Aorta (tissue), 5 donors: Measurements from ENCODE around the gene SFT2D1. TPM values are rescaled to one million over a fixed set of nuclear protein-coding genes. Genes with fewer than 3 reads are reported as not detected.

Experiments
- ATAC-seq: fragments of 200-7000 bp; cut with Tn5 transposase; one replicate; pipeline ENCODE4 v1.9.1; 2022; ENCODE audit warnings: moderate library complexity; ENCODE audit not compliant: low FRiP score
- DNase-seq, 2 donors: peaks; one replicate each; pipeline ENCODE4 v3.0.0-alpha.2; 2020
- H3K27ac ChIP-seq, 2 donors: one replicate each; pipeline ENCODE4 v1.5.1; 2013; ENCODE audit warnings: low read length in 2 of 2, mild to moderate bottlenecking in 2 of 2, moderate library complexity in 2 of 2, control low read depth in 1 of 2, inconsistent platforms in 1 of 2, low read depth in 1 of 2
- H3K27me3 ChIP-seq, 2 donors: one replicate each; pipeline ENCODE4 v1.6.1; 2013; ENCODE audit warnings: control low read depth in 1 of 2, low read length in 1 of 2, mild to moderate bottlenecking in 1 of 2, moderate library complexity in 1 of 2; ENCODE audit not compliant: insufficient read depth in 2 of 2, control insufficient read depth in 1 of 2
- H3K36me3 ChIP-seq, 2 donors: one replicate each; pipeline ENCODE4 v1.6.1; 2013; ENCODE audit warnings: control low read depth in 1 of 2, low read length in 1 of 2, mild to moderate bottlenecking in 1 of 2; ENCODE audit not compliant: insufficient read depth in 2 of 2, control insufficient read depth in 1 of 2
- H3K4me1 ChIP-seq, 2 donors: one replicate each; pipeline ENCODE4 v1.6.1; 2013; ENCODE audit warnings: low read length in 2 of 2, control low read depth in 1 of 2, mild to moderate bottlenecking in 1 of 2, moderate library complexity in 1 of 2; ENCODE audit not compliant: insufficient read depth in 2 of 2, control insufficient read depth in 1 of 2
- H3K4me3 ChIP-seq, 2 donors: one replicate each; pipeline ENCODE4 v1.5.1; 2013; ENCODE audit warnings: low read length in 2 of 2, control low read depth in 1 of 2, mild to moderate bottlenecking in 1 of 2
- H3K9me3 ChIP-seq: one replicate; pipeline ENCODE4 v1.6.1; 2013; ENCODE audit warnings: mild to moderate bottlenecking, low read length; ENCODE audit not compliant: control insufficient read depth
- WGBS, 2 donors: extraction: QIAGEN DNeasy Blood & Tissue Kit; methylation state at CpG; one replicate each; pipeline ENCODE4 v1.1.7; 2013; 5-methylcytosine and 5-hydroxymethylcytosine counted together
- intact Hi-C, 2 donors: fragments of 100-400 bp; cut with DNase I; formaldehyde crosslinking; loops; one replicate each; pipeline versions ENCODE4 v1.14.2 to v1.15.0; 2022
- polyA plus RNA-seq, 2 donors: library from polyadenylated mRNA; stranded (reverse); fragments of 200-250 nt; gene quantifications; one replicate each; pipeline ENCODE4 v1.2.3, GENCODE V29; 2013
- total RNA-seq, 2 donors: library from RNA; stranded (reverse); fragmentation: NEBNext Ultra II Directional; extraction: Animal tissue kit (Norgen Biotek cat#: 25700); gene quantifications; one replicate each; pipeline ENCODE4 v1.2.1, GENCODE V29; 2021
- donor health status: healthy with polysubstance abuse.
- donor health status: Bipolar disorder and iron deficiency.
- donor health status: DM: no; HTN: no; CAD: no.
- donor health status: DM: no; HTN: no; CAD: no.
- donor health status: DM: yes; HTN: yes; CAD: no.

The SFT2D1 gene
- total and polyA plus RNA-seq, 4 donors: 36.5 to 53.5 (median 37.2) TPM

DNA sequence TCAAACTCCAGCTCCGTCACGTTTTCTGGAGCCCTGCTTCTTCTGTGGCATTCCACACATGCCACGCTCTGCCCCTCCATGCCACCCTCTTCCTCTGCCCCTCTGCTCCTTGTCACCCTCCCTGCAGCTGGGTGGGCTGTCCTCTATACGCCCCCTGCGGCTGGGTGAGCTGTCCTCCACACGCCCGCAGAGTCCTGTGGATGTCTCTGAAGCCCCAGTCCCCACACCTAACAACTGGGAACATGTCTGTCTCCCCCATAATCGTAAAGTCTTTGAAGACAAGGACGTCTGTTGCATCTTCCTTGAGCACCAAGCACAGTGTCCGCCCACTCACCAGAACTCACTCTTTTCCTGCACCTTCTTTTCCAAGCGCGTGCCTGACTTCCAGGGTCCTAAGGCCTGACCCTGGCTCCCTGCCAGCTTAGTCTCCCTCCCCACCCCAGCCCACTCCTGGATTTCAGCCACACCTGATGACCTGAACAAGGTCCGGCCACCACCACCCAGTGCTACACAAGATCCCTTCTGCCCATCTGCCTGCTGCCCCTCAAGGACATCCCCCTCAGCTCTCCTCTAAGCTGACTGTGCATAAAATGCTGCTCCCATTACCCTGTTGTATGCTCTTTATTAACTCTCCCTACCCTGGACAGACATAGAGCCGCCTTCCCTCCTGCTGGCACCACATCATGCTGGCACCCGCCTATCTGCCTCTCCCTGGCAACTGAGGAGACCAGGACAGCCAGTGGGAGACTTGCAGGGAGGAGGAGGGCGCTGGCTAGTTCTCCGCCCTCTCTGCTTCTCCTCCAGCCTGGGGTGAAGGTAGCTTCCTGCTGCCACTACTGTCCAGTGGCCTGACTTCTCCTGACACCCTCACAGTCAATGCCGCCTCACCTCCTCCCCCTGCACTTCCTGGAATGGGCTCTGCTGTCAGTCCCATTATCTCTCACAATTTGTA is 23.4 kb downstream of the SFT2D1 start:
- WGBS, 2 donors: 76 to 77% methylated on average over 18 of the region's 18 CpGs
- Histone ChIP-seq H3K4me3 (no peak overlapping the region), H3K27me3 (no peaks in the 10 kb centered on the region), H3K4me1 (no peaks in the 10 kb centered on the region), H3K9me3 (no peaks in the 10 kb centered on the region), H3K27ac (no peak overlapping the region), H3K36me3 (peaks cover 5 to 11% of the 10 kb centered on the region in 2 donors)
- DNase-seq (no peak), ATAC-seq (no peak)
- intact Hi-C loops: no loop called here

DNA sequence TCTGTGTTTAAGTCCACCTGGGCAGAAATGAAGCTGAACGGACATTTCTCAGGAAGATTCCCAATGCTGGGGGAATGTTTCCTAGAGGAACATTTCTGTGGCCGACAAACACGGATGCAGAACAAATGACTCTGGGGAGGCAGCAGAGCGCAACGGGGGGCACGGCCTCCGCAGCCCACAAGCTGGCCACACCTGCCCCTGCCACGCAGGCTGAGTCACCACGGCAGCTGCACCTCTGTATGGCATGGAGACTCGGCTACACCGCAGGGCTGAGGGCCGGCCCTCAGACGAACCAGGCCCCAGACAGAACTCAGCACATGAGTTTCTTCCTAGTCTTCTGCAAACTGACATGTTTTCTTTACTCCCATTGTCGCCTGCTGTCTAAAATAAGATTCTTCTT is 24.1 kb downstream of the SFT2D1 start:
- ATAC-seq (peak; percentile 38), DNase-seq (no peak)
- Histone ChIP-seq H3K4me3 (no peak overlapping the region), H3K4me1 (no peaks in the 10 kb centered on the region), H3K9me3 (no peaks in the 10 kb centered on the region), H3K36me3 (peaks cover 5 to 6% of the 10 kb centered on the region in 2 donors), H3K27me3 (no peaks in the 10 kb centered on the region), H3K27ac (no peak overlapping the region)
- 83 to 85% methylated on average over 14 of the region's 14 CpGs for WGBS, 2 donors
- intact Hi-C loops: no loop called here

DNA sequence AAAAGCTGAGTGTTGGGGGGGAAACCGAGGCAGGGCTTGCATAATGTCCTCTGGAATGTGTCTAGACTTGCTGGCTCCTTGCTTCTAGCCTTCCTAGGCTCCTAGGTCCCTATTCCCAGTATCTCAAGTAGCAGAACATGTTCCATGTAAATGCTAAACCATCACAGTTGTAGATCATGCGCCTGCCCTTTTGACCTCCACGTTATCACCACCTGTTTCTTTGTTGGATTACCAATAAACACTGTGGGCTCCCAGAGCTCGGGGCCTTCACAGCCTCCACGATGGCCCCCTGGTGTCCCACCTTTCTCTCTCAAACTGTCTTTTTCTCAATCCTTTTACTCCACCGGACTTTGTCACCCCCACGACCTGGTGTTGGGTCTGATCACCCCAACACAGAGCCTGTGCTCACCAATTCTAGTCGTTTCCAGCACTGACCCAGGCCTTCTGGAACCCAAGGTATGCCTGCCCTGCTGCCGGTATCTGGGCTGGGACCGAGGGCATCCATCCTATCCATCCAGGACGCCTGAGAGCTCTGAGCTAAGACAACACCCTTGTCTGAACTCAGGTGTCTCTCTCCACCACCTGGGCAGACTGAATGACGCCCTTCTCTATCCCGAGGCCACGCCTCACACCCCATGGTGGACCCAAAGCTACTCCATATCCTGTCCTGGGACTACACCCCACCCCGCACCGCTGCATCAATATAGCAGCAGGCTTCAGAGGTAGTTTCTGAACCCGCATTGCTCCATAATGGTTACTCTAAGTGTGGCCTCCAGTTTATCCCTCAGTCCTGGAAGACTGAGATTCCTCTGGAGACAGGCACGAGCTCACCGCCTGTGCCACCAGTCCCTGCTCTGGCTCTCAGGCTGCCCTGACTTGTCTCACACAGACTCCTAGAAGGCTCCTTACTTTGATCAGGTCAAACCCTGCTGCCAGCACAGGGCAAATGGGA is 24.8 kb downstream of the SFT2D1 start:
- intact Hi-C loops: no loop called here
- WGBS, 2 donors: 85 to 86% methylated on average over 19 of the region's 19 CpGs
- H3K27ac ChIP-seq: no peak overlapping the region
- no peak for ATAC-seq
- H3K4me1 ChIP-seq: no peaks in the 10 kb centered on the region
- H3K36me3 ChIP-seq: peaks cover 5% of the 10 kb centered on the region in 2 donors
- no peak for DNase-seq
- no peaks in the 10 kb centered on the region for H3K27me3 ChIP-seq
- no peak overlapping the region for H3K4me3 ChIP-seq
- H3K9me3 ChIP-seq: no peaks in the 10 kb centered on the region

DNA sequence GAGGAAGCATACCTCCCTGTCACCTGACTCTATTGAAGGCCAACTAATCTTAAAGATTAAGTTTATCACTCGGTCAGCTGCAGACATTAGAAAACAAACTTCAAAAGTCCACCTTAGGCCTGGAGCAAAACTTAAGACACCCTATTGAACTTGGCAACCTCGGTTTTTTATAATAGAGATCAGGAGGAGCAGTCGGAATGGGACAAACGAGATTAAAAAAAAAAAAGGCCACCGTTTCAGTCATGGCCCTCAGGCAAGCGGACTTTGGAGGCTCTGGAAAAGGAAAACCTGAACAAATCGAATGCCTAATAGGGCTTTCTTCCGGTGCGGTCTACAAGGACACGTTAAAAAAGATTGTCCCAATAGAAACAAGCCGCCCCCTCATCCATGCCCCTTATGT is 26.9 kb downstream of the SFT2D1 start:
- no peak overlapping the region for H3K4me3 ChIP-seq
- intact Hi-C loops: no loop called here
- no peaks in the 10 kb centered on the region for H3K9me3 ChIP-seq
- H3K4me1 ChIP-seq: no peaks in the 10 kb centered on the region
- DNase-seq (no peak), ATAC-seq (no peak)
- H3K27me3 ChIP-seq: no peaks in the 10 kb centered on the region
- peaks cover 0 to 2% of the 10 kb centered on the region in 2 donors for H3K36me3 ChIP-seq
- WGBS, 2 donors: 81% methylated on average over 11 of the region's 11 CpGs
- H3K27ac ChIP-seq: no peak overlapping the region

DNA sequence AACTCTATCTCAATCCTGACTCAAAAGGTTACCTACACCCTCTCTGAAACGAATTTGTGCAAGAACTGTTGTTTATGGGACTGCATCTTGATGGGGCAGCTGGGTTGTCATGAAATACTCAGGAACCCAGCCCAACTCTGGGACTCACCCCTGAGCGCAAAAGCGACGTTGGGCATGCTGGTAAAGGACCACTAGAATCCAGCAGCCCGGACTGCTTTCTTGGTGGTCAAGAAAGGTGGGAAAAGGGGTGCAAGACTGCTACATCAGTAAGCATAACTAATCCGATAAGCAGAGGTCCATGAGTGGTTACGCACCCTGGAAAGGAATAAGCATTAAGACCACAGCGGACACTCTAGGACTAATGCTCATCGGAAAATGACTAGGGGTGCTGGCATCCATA is 27.9 kb downstream of the SFT2D1 start:
- Histone ChIP-seq H3K27ac (no peak overlapping the region), H3K27me3 (no peaks in the 10 kb centered on the region), H3K9me3 (no peaks in the 10 kb centered on the region), H3K36me3 (peaks cover 0 to 2% of the 10 kb centered on the region in 2 donors), H3K4me1 (no peaks in the 10 kb centered on the region), H3K4me3 (no peak overlapping the region)
- 76 to 79% methylated on average over 9 of the region's 9 CpGs for WGBS, 2 donors
- ATAC-seq (no peak), DNase-seq (no peak)
- intact Hi-C loops: no loop called here

DNA sequence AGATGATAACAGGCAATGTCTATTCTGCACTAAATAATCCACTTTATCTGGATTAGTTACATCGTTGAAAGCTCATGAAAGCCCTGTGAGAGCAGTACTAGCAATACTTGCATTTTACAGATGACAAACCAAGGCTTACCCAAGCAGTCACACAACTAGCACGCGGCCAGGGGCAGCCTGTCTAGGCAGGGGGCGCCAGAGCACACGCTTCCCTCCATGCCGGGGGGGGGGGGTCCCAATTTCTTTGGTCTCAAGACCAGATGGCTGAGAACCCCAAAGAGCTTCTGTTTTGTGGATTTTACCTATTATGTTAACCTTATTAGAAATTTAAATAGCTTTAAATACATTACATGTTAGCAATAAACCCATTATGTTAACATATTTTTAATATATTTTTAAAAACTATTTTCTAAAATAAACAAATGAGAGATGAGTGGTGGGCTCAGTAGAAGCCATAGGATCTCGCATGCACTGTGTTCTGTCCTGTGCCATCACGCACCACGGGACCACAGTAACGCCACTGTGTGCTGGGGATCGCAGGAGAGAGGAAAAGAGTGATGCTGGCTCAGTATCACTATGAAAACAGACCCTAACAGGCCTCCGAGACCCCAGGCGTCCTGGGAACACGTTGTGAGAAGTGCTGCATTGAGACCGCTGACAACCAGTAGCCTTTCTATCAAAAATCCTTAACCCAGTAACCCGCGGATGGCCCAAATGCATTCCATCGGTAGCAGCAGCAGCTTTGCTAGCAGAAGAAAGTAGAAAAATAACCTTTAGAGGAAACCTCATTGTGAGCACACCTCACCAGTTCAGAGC is 28.9 kb downstream of the SFT2D1 start:
- Histone ChIP-seq H3K9me3 (no peaks in the 10 kb centered on the region), H3K27me3 (no peaks in the 10 kb centered on the region), H3K27ac (no peak overlapping the region), H3K4me1 (no peaks in the 10 kb centered on the region), H3K36me3 (no peaks in the 10 kb centered on the region), H3K4me3 (no peak overlapping the region)
- DNase-seq: no peak
- 40 to 43% methylated on average over 18 of the region's 18 CpGs for WGBS, 2 donors
- peak; percentile 87 for ATAC-seq
- intact Hi-C loops: loop anchor here (1.0 to 2.0 kb wide), 2 partner anchors 85 to 87 kb away; no protein-coding TSS in a partner anchor

DNA sequence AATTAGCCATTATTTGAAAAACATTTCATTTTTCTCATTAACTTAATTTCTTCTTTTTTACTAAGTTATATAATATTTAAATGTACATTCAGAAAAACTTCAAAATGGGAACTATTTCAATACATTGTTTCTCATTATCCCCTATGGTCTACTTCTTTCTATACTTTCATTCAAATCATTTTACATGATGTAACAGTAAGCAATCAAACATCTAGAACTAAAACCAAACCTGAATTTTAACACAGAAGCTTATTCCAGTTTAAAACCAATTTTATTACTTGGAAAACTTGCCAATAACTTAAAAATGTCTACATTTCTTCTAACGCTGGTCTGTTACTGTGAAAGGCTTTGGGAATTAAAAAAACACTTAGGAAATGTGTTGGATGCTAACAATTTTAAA is 29.5 kb downstream of the SFT2D1 start:
- intact Hi-C loops: loop anchor here (1.0 to 2.0 kb wide), 2 partner anchors 86 to 87 kb away; no protein-coding TSS in a partner anchor
- no peak for ATAC-seq
- Histone ChIP-seq H3K27me3 (no peaks in the 10 kb centered on the region), H3K27ac (no peak overlapping the region), H3K9me3 (no peaks in the 10 kb centered on the region), H3K4me3 (no peak overlapping the region), H3K36me3 (no peaks in the 10 kb centered on the region), H3K4me1 (no peaks in the 10 kb centered on the region)
- no peak for DNase-seq
- 58 to 64% methylated on average over 1 of the region's 1 CpG for WGBS, 2 donors

DNA sequence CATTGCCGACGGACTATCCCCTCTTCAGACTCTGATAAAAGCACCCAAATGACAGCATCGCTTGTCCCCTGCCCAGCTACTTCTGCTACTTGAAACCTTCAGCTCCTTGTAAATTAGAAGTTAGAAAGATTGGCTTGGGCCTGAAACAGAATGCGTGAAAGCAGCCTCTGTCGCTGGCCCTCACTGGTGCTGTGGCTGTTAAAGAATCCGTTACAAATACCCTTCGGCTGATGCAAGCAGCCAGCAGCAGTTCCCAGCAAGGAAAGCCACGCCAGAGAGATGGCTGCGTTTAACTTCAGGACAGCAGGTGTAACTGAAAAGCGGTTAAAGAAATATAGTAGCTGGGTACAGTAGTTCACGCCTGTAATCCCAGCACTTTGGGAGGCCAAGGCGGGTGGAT is 31.7 kb downstream of the SFT2D1 start:
- intact Hi-C loops: no loop called here
- no peaks in the 10 kb centered on the region for H3K36me3 ChIP-seq
- 93 to 94% methylated on average over 12 of the region's 12 CpGs for WGBS, 2 donors
- no peaks in the 10 kb centered on the region for H3K27me3 ChIP-seq
- H3K4me3 ChIP-seq: no peak overlapping the region
- no peaks in the 10 kb centered on the region for H3K9me3 ChIP-seq
- no peaks in the 10 kb centered on the region for H3K4me1 ChIP-seq
- H3K27ac ChIP-seq: no peak overlapping the region
- ATAC-seq (no peak), DNase-seq (no peak)
